D341Med (cell line): ENCODE data around the gene TTC16.

Experiments used
- DNase-seq: peaks from one replicate; pipeline ENCODE4 v3.0.0; 2012; ENCODE audit warnings: low spot score

TTC16 gene, protein sequence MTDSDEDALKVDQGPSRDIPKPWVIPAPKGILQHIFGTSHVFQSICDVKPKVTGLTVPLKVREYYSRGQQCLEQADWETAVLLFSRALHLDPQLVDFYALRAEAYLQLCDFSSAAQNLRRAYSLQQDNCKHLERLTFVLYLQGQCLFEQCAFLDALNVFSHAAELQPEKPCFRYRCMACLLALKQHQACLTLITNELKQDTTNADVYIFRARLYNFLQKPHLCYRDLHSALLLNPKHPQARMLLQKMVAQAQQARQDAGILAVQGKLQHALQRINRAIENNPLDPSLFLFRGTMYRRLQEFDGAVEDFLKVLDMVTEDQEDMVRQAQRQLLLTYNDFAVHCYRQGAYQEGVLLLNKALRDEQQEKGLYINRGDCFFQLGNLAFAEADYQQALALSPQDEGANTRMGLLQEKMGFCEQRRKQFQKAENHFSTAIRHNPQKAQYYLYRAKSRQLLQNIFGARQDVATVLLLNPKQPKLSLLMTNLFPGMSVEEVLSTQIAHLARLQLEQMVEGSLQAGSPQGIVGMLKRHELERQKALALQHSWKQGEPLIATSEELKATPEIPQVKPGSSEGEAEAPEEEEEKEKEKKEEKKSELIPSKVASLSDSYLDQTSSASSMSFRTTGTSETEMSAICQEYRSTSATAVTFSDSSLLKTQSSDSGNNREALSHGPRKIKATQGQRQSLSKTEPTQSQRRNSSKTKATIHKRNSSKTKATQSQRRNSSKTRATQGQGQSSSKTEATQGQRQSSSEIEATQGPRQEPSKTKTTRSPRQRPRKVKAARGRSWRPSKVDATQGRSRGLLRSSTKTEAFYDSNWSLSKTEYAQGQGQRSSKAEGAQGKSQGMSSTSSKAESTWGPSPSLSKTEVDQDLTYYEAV

DNA sequence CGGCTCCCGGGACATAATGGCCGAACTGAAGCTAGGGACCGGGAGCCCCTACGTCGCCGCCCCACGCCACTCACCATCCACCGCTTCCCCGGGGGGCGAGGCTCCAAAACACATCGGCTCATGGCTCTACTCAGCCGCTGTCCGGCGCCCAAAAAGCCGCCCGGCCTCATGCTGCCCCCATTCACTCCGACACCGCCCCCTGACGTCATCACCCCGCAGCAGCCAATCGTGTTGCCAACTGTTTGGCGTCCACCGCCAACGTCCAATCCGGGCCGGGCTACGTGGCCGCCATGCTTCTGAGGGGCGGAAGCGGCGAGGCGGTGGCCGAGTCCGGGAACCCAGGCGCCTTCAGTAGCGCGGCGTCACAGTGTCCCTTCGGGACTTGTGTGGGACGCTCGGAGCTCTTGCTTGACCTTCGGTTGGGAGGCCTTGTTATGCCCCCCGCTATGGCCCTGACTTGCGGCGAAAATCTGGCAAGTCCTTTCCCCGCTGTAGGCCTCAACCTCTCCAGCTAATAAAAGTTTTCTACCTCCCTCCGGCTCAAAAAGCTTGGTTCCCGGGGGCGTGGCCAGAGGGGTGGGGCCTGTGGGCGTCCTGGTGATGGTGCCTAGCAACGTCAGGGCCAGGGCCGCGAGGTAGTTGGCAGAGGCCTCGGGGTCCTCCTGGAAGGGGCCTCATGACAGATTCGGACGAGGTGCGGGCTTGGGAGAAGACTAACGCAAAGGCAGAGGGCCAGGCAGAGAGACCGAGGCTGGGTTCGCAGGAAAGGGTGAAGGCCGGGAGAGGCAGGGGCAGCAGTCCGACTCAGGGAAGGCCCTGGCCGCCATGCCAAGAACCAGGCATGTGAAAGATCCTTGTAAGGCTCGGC, at the start of gene TTC16, which contains the start of gene PTRH1:
Gene TTC16 (plus strand): TSS at position 610 of the 868 bp plus-strand sequence. CDS start 67 bp downstream, at position 677.
Gene PTRH1 (minus strand): TSS at position 194 of the 868 bp plus-strand sequence. CDS start 24 bp downstream, at position 170.
- peak; percentile 98 for DNase-seq

DNA sequence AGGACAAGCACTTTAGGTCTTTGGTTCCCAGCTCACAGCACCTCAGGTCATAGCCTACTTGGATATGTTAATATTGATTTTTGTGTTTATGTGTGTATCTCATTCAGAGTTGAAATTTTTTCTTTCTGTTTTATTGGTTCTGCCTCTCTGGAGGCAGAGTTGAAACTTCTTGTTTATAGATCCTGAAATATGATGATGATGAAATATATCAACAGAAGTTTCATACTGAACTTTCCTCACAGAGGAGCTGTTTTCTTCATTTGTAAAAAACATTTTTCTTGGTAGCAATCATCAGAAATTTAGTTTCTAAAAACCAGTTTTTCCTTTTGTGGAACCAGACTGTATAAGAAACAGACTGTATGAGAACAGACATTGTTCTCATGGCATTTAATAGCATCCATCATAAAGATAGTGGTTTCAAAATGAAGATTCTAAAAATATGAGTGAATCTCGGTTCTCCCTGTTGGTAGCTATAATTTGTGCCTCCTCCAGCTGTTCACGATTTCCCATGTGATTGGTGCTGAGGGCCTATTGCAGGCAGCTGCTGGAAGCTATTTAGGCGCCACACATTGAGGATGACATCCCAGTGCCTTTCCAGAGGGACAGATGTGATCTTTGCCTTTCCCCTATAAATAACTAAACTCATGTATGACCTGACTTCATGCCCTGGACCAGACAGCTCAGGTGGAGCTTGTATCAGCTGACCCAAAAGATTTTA, 48.6 kb upstream of the TTC16 start:
- no peak for DNase-seq

DNA sequence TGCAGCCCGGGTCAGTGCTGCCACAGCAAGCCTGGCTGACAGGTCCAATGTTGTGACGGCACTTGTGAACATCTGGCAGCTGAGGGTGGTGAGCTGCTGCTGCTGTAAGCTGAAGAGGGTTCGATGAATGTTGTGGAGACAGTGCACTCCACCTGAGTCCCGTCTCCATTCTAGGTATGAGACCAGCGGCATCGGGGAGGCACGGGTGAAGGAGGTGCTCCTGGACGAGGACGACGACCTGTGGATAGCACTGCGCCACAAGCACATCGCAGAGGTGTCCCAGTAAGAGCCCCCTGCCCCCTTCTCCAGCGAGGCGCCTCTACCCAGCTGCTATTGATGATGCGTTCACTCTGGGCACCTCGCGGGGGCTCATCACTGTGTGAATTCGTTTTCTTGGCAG, 48.0 kb upstream of the TTC16 start:
- no peak for DNase-seq

DNA sequence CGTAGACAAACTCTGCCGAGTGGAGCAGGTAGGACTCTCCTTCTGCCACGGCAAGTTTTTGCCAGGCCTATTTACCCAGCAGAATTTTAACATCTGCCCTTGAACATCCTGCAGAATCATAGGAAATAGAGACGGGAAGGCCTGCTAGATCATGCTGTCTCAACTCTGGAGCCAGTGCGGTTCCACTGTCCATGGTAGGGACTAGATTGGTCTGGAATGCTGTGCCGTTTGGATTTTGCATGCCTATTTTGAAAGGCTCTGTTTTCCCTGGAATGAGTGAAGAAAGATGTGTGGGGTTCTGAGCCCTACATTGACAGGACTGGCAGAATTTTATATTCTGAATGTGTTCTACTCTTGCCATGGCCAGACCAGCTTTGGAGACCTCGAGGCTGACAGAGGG, 42.6 kb upstream of the TTC16 start:
- no peak for DNase-seq

DNA sequence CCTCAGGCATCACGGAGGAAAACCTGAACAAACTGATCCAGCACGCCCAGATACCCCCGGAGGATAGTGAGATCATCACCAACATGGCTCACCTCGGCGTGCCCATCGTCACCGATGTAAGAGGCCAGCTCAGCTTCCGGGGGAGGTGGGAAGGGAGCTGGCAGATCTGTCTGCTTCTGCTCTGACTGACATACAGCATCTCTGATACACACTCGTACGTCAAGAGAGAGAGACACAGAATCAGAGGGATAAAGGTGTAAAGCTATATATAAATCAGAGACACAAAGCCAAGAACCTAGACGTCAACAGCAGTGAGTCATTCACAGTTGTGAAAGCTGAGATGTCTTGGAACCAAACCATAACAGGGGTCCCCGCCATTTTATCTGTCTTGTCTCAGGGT, 39.2 kb upstream of the TTC16 start:
- DNase-seq, result no peak

DNA sequence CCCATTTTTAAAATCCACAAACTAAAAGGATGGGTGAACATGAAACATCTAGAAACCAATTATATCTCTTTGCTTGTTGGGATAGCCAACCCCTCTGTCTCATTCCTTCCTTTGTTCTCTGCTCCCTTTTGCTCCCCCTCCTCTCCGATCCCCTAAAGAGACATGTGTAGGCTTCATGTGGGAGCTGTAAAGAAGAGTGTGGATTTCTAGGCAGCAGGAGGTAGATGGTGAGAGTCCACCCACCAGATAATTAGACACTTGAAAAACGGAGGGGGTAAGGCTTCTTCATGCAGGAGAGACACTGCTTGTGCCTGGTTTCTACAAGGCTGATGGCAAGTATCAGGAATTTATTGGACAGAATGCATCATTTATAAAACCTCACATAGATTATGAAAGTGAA, 36.4 kb upstream of the TTC16 start:
- no peak for DNase-seq

DNA sequence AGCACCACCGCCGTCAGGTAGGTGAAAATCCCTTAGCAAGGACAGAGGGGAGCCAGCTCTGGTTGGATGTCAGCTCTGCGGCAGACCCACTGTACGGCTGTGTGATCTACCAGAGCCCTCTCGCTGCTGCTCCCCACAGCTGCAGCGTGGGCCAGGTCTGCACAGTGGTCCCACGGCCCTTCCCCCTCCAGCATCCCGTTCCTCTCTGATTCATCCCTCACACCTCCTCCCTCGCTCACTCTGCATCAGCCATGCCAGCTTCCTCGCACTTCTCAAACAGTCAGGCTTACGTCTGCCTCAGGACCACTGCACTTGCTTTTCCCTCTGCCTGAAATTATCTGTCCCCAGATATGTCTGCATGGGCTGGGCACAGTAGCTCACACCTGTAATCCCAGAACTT, 35.7 kb upstream of the TTC16 start:
- DNase-seq, result no peak

DNA sequence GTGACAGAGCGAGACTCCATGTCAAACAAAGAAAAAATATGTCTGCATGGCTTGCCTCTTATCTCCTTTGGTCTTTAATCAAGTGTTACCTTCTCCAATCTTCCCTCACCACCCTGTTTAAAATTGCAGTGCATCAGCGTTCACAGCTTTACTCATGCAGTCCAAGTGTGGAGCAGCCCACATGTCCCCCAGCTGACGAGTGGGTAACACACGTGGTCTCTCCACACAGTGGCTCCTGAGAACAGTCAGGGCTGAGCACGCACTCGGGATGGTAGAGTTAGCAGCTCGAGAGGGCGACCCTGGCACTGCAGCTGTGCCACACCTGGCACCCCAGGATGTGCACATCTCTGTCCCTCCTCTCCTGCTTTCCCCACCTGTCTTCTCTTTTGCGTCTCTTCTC, 35.0 kb upstream of the TTC16 start:
- DNase-seq, result no peak

DNA sequence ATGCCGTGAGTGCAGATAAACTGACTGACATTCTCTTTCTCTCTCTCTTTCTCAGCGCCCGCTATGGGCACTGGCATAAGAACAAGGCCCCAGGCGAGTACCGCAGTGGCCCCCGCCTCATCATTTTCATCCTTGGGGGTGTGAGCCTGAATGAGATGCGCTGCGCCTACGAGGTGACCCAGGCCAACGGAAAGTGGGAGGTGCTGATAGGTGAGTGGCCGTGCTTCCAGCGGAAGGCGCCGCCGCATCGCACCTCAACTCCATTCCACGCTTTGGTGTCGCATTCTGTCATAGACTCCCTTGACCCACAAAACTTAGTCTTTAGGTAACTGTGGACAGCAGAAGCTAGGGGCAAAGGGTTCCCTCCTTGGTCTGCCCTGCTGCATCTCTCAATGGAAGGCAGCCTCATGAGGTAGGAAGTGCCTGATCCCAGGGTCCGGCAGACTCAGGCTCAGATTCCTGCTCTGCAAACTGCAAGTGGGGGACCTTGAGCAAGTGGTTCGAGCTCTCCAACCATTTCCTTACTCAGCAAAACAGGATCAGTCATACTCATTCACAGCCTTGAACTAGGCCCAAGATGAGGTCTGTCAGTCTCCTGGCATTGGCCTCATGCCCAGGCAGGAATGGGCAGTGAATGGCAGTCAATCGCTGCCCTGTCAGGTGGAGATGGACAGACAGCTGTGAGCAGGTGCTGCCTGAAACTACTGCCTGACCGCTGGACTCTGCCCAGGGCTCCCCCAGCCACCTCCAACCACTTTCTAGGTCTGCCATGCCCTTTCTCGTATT, 33.3 kb upstream of the TTC16 start:
- no peak for DNase-seq

DNA sequence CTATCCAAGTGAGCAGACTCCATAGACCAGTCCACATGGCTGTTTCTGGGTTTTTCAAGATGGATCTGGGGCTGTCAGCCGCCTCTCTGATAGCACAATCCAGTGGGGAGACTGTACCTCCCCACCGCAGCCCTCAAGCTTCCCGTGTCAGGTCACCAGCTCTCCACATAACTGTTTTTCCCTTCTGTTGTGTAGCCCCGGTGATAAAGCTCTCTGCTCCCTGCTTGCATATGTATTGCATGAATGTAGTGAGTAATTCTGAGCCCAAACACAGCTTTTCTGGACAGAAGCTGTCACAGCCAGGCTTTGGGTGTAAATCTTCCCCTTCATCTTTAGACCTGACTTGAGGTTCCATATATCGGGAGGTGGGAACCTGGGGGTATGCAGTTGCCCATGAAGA, 32.2 kb upstream of the TTC16 start:
- DNase-seq, result no peak

DNA sequence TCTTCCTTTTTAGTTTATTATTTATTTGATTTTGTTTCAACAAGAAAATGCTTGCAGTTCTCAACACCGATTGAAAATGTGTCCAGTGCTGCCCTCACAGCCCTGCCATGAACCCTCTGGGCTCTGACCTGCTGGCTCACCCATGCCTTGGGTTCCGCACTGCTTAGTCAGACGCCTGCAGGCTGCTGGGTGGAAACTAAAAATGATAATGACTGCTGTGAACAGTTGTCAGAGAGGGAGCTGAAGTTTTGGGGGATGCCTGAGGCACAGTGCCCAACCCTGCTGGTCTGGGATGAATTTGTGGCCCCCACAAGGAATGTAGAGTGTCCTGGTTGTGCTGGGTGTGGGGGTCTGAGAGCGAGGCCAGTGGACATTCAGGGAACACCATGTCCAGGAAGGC, 31.3 kb upstream of the TTC16 start:
- DNase-seq, result no peak

DNA sequence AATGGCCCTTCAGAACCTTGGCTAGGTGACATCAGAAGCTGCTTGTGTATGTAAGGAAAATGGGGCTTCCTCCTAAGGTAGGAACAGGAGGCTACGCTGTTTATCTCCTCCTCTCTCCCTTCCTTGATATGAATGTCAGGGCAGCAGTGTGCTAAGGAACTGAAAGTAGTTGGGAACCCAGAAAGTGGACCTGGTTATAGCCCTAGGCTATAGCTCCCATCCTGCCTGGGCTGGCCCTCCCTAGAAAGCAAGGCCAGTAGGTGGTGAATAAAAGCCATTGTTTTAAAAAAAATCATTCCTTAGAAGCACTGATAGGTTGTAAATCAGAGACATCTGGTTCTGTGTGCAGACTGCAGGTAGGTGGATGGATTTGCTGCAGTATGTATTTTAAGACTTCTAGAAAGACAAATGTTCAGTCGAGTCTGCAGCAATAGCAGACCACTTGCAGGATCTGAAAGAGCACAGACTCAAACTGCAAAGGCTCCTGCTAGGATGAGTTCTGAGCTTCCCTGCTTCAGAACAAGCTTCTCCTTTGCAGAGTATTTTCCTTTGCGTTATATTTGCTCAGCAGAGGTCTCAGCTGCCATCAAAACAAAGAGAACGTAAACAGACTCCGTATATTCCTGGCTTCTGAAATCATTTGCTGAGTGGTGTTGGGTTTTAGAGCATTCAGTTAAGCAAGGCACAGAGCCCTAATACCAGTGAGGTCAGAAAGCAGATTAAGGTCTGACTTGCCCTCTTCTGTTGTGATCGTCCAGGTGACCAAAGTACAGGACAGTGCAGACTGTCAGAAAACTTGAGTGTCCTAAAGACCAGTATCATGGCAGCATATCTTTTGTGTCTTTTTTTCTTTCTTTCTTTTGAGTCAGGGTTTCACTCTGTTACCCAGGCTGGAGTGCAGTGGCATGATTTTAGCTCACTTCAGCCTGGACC, 29.2 kb upstream of the TTC16 start:
- DNase-seq, result no peak

DNA sequence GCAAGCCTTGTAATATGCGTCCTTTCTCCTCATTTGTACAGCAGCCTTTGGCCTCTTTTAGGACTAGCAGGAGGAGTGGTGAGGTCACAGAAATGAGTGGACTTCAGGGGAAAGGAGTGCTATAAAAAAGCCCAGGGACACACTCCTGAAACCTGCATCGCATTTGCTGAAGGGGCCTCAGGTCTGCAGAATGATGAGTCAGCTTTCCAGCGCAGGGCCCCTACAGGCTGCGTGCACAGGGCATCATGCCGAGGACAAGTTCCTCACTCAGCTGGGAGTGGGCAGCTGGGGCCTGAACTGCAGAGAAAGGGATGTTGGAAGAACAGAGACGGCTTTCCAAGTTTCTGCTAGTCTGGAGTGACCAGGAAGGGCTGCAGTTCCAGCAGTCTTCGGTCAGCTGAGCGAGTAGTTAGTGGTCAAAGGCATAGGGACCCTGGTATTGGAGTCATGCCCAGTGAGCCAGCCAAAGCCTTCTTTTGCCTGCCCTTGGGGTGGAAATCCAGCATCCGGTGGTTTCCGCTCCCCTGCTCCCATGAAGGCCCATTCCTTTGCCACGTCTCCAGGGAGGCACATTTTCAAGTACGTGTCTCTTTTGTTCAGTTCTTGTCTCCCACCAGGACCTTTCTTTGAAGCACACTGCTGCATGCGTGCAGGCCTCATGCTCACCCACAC, 26.4 kb upstream of the TTC16 start:
- DNase-seq, result no peak

DNA sequence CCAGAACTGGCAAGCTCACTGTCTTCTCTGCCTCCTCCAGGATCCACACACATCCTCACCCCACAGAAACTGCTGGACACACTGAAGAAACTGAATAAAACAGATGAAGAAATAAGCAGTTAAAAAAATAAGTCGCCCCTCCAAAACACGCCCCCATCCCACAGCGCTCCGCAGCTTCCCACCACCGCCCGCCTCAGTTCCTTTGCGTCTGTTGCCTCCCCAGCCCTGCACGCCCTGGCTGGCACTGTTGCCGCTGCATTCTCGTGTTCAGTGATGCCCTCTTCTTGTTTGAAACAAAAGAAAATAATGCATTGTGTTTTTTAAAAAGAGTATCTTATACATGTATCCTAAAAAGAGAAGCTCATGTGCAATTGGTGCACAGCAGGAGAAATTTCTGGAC, 25.1 kb upstream of the TTC16 start:
- DNase-seq, result no peak

DNA sequence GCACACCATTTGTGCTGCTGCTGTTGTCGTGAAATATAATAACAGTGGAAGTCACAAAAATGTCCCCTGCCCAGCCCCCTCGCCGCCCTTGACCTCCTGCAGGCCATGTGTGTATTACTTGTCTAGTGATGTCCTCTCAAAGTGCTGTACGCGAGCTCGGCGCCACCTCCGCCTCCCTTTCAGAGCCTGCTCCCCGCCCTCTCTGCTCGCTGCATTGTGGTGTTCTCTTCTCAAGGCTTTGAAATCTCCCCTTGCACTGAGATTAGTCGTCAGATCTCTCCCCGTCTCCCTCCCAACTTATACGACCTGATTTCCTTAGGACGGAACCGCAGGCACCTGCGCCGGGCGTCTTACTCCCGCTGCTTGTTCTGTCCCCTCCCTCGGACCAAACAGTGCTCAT, 23.8 kb upstream of the TTC16 start:
- no peak for DNase-seq

DNA sequence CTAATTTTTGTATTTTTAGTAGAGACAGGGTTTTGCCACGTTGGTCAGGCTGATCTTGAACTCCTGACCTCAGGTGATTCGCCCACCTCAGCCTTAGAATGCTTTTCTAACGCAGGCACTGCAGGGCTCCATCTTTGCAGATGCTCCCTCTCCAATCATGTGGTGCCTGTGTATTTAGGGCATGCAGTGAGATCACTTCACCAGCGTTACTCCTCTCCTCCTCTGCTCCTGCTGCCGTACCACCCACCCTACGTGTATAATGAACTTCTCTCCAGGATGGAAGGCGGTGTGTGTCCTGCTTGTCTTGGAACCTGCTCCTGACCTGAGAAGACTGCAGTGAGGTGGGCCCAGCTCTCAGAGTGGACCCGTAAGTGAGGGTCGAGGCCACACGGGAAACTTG, 22.7 kb upstream of the TTC16 start:
- DNase-seq, result no peak

DNA sequence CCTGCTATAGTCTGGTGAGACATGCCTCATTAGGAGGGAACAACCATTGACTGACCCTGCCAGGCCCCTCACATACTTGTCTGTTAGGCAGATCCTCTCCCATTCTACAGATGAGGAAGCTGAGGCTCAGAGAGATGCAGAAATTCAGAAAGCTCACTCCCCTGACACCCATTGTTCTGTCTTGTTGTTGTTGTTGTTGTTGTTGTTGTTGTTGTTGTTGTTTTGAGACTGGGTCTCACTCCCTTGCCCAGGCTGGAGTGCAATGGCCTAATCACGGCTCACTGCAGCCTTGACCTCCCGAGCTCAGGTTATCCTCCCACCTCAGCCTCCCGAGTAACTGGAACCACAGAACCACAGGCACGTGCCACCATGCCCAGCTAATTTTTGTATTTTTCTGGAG, 22.2 kb upstream of the TTC16 start:
- no peak for DNase-seq

DNA sequence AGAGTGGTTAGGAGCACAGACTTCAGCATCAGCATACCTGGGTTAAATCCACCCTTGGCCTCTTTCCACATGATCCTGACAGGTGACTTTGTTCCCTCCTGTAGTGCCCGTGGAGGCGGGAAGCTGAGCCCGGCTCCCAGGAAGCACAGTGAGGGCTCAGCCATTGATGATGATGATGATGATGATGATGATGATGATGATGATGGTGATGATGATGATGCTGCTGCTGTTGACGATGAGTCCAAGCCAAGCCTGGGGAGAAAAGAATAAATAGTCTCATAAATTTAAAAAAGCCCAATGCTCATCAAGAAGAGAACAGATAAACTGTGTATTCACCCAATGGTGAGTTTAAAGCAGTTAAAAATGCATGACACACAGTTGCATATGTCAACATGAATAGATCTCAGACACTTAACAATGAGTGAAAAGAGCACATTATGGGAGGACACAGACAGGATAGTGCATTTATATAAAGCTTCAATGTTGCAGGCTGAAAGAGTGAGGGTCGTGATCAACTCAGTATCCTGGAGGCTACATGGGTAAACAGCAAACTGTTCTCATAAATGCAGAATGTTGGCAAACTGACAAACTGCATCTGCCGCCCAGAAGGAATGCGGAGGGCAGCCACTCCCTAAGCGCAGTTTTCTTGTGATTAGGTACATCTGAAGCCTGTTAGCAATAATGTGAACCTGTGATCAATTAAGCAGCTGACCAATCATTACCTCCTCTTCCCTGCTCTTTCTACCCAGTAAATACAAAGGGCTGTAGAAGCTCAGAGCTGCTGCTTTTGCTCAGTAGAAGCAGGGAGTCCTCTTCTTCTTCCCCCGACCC, 20.8 kb upstream of the TTC16 start:
- no peak for DNase-seq
